Head of caudate nucleus (tissue), 42 donors: ENCODE data around the gene BCL11B.
A peak's percentile ranks its signal among the peaks of the same experiment; 100 is the strongest.

Experiments
- DNase-seq, 42 donors: peaks; one replicate each; pipeline versions ENCODE4 v3.0.0 to v3.0.0-alpha.2; 2020 to 2021; ENCODE audit warnings: mixed read lengths in 7 of 42
- intact Hi-C: fragments of 100-400 bp; cut with DNase I; formaldehyde crosslinking; loops from one replicate; pipeline ENCODE4 v1.15.0; 2022

BCL11B gene

DNA sequence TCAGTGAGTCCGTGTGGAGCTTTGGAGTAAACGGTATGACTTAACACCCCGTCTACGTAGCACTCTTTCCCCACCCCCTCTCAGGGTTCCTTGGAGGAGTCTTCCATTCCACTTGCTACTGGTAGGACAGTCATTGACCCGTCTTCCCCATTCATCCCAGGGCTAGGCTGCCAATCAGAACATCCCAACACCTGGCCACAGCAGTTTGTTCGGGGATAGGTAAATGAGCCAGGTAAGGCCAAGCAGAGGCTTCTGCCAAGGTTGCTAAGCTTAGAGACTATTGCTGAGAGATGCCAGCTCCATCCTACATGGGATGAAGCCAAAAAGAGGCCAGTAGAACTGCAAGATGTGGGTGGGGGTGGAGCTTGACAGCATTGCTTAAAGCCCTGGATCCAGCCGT, 130.8 kb downstream of the BCL11B start:
- peak in 2 of 42 donors; percentile 4 to 7 for DNase-seq

DNA sequence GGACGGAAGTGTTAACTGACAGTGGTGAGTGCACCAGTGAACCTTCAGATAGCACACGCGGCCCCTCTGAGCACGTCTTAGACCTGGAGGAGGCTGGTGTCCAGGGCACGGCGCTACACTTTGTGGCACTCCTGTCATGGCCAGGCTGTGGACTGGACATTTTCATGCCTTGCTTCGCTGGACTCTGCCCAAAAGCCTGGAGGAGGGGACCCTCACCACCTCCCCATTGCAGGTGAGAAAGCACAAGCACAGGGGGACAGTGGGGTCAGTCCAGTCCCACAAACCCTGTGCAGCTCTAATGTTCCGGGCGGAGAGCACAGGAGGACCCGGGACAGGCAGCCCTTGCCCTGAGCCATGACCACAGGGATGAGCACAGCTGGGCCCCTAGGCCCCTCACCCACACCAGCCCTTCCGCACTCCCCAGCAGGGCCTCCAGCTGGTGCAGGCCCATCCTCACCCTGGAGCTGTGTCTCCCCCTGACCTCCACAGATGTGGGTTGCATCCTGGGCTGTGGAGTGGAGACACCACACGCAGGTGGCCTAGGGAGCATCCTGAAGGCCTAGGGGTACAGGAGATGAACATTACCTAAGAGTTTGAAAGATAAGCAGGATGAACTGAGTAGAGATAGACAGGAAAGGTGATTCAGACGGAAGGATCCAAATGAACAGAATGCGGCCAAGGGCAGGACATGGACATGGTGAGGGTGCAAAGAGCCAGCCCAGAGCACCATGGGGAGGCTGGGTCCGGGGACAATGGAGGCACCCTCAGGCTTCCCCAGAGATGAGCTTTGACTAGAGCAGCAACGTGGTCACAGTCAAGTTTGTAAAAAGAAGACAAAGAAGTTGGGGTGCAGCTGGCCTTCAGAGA, 132.8 kb downstream of the BCL11B start:
- peak in 3 of 42 donors; percentile 13 to 27 (median 21) for DNase-seq
- intact Hi-C loops: no loop called here

More for the DNA sequence above, 130.8 kb downstream of the BCL11B start:
- intact Hi-C loops: no loop called here

DNA sequence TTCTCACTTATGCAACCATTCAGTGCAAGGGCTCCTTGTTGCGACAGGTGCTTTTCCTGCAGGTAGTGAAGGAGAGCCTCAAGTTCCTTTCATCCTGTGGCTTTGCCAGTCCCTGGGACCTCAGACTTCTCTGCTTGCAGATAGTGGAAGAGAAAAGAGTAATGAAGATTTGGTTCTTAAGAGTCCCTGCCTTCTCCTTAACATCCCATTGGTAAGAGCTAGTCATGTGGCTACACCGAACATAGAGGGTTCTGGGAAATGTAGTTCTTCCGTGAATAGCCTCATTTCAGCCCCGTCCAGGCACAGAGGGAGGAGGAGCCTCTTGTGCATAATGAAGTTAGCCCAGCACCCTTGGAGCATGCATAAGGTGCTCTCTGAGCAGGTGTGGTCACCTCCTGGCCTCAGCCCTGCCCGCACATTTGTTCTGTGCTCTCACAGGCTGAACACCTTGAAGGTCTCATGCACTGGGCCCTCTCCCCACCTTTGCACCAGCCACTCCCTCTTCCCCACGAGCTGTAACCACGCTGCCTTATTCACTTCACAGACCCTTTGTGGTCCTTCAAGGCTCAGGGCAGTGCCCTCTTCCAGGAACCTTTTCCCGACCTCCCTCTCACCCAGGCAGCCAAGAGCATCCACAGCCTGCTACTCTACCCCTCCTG, 134.0 kb downstream of the BCL11B start:
- intact Hi-C loops: no loop called here
- DNase-seq: peak in 5 of 42 donors; percentile 1 to 18 (median 11)

DNA sequence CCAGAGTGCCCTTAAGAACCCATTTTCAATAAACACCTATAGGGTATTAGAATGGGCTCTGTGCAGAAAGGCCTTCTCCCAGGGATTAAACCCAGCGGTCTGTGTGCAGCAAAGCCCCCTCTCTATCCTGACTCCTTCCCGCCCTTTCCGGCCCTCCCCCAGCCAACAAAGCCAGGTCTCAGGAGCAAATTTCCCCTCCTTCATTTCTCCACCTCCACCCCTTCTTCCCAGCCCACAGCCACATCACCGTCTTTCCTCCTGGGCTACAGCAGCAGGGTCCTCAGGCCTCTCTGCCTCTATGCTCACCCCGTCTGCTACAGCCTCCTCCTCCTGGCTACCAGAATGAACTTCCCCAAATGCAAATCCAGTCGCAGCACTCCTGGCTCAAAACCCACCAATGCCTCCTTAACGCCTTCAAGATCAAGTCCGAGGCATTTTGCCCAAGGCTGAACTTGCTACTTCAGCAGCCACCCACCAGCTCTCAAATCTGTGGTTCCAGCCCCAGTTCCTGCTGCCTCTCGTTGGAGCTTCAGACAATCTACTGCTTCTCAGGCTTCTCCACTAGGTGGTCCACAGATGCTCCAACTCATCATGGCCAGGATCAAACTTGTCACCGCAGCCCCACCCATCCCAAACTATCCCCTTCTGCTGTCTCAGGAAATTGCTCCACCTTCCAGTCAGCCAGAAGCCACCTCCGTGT, 134.8 kb downstream of the BCL11B start:
- peak in 8 of 42 donors; percentile 4 to 33 (median 20) for DNase-seq
- intact Hi-C loops: no loop called here

DNA sequence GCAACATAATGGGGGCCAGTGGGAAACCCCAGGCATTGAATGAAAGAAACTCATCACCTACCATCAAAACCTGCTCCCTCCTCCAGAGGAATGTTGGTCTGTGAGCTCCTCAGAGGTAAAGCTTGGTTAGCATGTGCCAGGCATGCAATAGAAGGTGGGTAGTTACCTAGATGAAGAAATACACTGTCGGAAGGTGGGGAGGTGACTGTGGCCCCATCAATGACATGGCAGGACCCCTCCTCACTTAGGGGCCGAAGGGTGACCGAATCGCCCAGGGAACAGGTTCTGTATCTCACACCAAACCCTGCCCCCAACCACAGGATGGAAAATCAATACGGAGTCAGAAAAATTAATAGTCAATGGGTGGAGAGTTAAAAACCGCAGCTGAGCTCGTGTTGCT, 135.6 kb downstream of the BCL11B start:
- DNase-seq: peak in 5 of 42 donors; percentile 1 to 14 (median 3)
- intact Hi-C loops: no loop called here

DNA sequence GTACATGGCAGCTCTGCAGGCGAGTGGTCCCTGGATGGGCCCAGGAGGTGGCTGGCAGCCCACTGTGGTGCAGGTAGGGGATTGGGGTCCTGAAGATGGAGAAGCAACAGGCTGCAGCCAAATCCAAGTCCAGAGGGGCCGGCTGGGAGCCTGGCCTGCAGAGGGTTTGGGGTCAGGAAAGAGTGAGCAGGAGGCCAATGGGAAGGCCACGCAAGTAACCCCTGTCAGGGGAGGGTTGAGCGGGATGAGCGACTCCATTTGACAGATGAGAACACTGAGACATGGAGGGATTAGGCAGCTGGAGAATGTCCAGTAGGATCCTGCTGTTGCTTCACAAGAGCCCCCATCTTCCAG, 136.0 kb downstream of the BCL11B start:
- intact Hi-C loops: no loop called here
- DNase-seq: peak in 8 of 42 donors; percentile 1 to 37 (median 13)

DNA sequence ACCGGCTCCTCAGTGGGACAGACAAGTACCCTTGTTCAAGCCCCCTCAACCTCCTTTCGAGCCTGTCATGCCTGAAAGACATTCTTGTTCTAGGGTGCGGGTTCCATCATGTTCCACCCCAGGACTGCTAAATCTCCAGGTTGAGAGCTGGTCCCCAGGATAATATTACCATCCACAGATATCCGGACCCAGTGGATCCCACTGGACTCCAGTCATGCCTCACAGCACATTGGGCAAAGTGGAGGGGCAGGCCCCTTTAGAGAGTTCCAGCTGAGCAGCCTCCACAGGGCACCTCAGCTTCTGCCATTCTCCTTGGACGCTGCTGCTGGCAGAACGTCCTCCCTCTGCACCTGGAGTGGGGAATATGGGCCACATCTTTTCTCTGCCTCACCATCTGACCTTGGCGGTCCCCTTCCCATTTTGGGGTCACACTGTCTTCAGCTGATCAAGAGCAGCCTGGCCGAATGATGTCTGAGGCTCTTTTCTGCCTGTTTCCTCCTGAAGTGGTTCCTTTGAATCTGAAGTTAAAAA, 137.4 kb downstream of the BCL11B start:
- intact Hi-C loops: no loop called here
- DNase-seq: peak in 8 of 42 donors; percentile 1 to 37 (median 11)

DNA sequence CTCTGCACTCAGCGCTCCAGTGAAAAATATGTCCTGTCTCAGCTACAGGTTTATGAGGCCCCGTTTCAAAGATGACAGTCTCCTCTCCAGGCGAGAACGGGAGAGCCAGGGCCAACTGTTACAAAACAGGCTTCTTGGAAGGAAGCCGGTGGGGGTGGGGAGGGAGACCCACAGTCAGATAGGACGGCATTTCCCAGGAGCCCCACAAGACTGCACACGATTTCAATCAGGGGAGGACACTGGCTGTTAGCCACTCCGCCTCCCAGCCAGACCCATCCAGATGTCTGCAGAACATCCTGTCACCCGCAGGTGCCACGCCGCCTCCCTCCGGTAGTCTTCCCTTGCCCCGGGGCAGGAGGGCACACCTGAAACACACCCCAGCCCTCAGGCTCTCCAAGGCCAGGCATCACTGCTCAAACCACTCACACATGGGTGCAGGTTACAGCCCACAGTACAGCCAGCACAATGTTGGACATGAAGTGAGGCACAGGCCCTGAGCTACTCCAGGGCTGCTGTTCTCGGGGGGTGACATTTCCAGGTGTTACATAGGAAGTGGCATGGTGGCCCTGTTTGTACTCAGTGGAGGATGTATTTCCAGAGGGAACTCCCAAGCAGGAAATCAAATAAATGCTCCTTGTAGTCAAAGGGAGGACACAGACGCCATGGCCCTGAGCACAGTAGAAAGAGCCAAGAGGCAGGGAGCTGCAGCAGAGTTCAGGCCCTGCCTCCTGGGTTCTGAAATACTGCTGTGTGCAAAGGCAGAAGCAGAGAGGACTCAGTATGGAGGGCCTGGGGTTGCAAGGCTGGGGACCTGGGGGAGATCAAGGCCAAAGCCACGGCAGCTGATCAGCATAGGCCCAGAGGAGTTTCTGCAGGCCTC, 138.1 kb downstream of the BCL11B start:
- intact Hi-C loops: no loop called here
- peak in 10 of 42 donors; percentile 1 to 38 (median 14) for DNase-seq

DNA sequence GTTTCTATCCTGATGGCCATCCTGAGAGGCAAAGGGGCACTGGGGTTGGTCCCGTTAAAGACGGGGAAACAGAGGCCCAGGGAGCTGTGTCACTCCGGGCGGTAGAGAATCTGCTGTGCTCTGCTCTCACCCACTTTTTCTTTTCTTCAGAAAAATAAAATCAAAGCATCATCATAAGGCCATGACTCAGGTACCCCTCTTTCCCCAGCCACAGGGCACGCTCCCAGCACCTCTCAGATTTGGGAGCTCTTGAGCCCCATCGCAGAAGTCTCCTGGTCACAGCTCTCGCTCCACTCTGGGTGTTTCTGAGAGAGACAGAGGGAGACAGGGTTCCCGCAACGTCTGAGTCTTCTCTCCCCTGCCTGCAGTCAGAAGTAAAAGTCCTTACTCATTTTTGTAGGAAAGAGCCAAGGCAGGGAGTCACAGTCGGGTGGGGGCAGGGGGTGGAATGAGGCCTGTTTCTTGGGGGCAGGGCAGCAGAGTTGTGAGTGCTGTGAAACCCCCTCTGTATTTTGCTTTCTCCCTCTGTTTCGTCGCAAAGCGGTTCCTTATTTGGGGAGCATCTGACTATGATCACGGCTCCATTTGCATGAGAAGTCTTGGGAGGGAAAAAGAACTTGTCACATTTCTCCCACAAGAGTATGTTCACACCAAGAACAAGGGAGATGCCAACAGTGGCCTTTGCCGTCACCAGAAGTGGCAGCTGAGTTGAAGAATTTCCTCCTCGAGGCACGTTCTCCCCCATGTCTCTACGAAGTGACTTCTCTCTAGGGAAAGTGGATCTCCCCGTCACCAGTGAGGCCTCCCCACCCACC, 139.0 kb downstream of the BCL11B start:
- intact Hi-C loops: no loop called here
- DNase-seq: peak in 8 of 42 donors; percentile 0 to 32 (median 12)

DNA sequence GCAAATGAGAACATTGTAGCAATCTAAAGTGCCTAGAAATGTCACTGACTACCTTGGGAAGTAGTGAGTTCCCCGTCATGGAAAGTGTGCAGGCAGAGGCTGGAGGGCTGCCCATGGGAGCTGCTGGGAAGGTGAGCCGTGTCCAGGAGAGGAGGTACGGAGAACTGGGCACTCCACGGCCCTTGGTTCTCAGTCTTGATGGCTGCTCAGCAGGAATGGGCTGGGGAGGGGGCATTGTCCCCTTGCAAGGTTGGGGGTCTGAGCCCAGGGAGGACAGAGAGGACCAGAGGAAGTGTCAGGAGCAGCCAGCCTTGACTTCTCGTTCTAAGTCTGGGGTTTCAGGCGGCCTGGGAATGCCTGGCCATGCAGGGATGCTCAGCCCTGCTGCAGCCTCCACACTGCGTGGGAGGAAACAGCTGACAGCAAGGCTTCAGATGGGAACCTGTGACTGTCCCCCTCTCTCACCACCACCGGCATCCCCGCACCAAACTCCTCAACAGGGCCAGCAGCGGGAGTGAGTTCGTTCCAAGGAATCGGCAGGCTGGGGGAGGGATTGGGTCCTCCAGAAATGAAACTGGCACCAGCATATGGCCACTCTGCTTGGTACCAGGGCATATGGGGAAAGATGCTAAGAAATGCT, 140.2 kb downstream of the BCL11B start:
- DNase-seq: peak in 10 of 42 donors; percentile 0 to 34 (median 12)
- intact Hi-C loops: no loop called here

DNA sequence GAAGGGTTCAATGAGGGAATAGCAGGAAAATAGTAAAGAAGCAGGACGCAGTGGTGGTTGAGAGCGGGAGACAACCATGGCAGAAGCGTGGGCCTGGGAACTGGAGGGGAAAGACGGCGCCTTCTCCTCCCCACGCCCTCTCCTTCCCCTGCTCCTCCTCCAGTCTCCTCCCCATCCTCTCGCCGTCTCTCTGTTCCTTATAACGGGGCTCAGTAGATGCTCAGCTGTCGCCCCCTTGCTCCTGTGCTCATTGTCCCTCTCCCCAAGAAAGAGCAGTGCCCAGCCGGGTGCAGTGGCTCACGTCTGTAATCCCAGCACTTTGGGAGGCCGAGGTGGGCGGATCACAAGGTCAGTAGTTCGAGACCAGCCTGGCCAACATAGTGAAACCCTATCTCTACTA, 142.0 kb downstream of the BCL11B start:
- DNase-seq: peak in 5 of 42 donors; percentile 3 to 27 (median 8)
- intact Hi-C loops: no loop called here

DNA sequence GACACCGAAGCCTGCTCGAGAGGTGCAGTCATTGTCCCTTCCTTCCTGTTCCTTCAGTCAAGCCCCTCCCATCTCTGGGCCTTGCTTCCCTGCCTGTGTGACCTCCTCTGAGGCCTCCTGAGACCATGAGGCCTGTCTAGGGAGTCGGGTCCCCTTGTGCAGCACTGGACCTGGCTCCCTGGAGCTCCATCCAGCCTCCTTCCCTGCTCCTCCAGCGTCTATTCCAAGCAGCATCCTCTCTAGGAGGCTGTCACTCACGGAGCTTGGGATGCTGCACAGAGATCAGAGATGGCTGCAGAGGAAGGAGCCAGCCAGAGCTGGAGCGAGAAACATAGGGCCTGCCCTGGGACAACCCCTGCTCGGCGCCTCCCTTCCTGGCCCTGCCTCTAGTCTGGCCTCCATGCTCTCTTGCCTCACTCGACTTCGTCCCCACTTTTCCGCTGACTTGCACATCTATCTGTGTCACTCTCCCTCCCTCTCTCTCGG, 142.7 kb downstream of the BCL11B start:
- intact Hi-C loops: no loop called here
- peak in 9 of 42 donors; percentile 1 to 30 (median 11) for DNase-seq

DNA sequence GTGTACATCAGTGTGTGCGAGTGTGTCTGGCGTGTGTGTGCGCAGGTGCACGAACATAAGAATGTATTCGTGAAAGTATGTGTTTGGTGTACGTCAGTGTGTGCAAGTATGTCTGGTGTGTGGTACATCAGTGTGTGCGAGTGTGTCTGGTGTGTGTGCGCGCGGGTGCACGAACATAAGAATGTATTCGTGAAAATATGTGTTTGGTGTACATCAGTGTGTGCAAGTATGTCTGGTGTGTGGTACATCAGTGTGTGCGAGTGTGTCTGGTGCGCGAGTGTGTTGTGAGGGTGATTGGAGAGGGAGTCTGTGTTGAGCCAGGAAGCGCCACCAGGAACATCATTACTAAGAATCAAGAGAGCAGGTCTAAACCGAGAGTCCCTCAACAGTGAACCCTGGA, 143.8 kb downstream of the BCL11B start:
- peak in 7 of 42 donors; percentile 1 to 27 (median 11) for DNase-seq
- intact Hi-C loops: no loop called here

DNA sequence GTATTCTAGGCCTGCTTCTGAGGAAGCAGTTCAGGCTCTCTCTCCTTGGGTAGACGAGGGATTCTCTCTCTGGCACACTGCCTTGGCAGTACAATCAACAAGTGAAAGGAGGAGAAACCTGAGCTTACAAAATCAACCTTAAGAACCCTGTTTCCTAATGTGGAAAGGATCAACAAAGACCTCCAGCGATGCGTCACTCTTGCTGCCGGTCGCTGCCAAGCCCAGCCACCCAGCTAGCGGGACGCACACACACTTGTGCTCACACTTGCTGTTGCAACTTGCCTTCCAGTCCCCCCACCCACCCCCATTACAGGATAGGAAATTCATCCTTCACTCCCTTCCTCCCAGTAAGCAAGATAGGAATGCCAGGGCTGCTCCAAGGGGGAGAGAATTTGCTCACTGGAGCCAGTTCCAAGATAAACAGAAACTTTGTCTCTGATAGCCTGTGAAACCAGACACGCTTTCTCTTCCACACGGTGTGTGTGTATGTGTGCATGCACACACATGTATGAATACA, 144.3 kb downstream of the BCL11B start:
- DNase-seq: peak in 7 of 42 donors; percentile 0 to 30 (median 5)
- intact Hi-C loops: no loop called here

DNA sequence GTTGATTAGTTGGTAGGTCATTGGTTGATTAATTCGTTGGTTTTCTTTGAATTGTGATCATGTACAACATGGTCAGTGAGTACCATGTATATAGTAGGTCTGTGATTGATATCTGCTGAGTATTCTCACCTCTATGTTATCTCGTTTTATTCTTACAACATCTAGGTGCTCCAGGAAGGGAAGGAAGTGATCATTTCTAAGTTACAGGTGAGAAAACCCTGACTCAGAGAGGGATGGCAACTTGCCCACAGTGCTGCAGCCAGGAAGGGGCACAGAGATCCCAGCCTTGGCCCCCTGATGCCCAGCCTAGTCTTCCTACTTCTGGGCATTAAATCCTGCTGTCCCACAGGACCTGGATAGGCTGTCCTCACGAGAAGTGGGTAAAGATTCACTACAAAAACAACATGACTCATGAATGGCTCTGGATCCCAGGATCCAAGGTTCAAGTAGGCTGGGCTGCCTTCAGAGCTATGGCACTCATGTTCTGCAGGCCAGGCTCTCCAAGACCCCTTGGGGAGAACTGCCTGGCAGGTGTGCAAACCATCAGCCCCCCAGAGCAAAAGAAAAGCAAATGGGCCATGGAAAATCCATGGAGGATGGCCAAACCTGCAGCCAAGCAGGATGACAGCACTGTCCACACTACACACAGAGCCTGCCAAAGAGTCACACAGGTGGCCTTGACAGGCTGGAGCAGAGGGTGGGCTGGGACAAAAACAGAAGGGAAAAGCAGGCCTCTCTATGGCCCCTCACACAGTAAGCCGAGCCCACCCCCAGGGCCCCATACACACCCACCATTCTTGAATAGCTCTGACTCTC, 146.2 kb downstream of the BCL11B start:
- intact Hi-C loops: no loop called here
- DNase-seq: peak in 6 of 42 donors; percentile 5 to 21 (median 12)

DNA sequence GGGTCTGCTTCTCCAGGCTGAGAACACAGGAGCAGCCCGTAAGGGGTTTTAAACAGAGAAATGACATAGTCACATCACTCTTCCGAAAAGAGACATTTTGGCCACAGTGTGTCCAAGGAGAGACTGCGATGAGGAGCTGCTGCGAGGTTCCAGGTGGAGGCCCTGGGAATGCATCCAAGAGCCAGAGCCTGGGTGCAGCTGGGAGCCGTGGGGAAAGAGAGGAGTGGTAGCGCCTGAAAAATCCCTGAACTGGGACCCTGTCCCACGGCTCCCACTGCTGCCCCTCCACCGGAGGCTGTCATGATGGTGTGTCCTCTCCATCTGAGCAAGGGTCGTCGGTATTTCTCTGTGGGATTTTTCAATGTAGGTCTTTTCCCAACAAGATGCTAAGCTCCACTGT, 146.9 kb downstream of the BCL11B start:
- intact Hi-C loops: no loop called here
- peak in 9 of 42 donors; percentile 4 to 36 (median 19) for DNase-seq
